Peyer's patch (tissue), 4 donors: ENCODE measurements around the gene GATAD2B.

Experiments used
- CTCF ChIP-seq, 6 experiments: fragments of 450-650 bp in 4 of 6; fragments of 200-600 bp in 2 of 6; sonication (generic) in 1 of 6; IDR thresholded peaks; one replicate each; pipeline ENCODE4 v1.5.1; 2017 to 2019; ENCODE audit warnings: antibody characterized with exemption in 6 of 6, mild to moderate bottlenecking in 3 of 6, moderate library complexity in 1 of 6
- POLR2A ChIP-seq, 2 donors: fragments of 450-650 bp; IDR thresholded peaks; one replicate each; pipeline ENCODE4 v1.5.1; 2017; ENCODE audit warnings: antibody characterized with exemption in 2 of 2, mild to moderate bottlenecking in 2 of 2, moderate library complexity in 2 of 2

- TF ChIP-seq CTCF (IDR thresholded peaks at IDR 0.05) (no peak), POLR2A (IDR thresholded peaks at IDR 0.05) (no peak)
Observed at GRCh38 chr1:153932156-153933131, 9.7 kb upstream of the GATAD2B start.
